ENCODE data around the gene EZR.

DNA sequence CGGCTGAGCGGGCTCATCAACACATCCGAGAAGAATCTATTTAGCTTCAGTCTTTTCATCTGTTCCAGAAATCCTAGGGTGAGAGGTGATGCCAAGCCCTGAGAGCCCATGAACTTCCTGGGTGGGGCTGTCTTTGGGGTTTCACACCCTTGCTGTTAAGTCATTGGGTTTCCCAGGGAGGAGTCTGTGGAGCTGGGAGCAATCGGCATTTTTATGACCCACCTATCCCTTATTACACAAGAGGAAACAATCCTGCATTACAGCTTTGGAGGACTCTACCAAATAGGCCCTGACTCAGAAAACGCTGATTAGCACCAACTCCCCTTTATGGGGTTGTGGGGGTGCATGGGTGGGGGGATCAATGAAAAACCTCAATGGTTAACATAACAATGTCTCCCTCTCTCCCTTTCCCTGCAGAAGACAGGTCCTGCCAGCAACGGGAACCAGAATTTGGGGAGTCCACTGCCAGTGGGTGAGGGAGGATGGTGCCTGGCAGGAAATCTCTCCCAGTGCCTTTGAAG is 46.3 kb downstream of the EZR start:
- TF ChIP-seq CTCF (IDR thresholded peaks at IDR 0.05) = no peak
- TF ChIP-seq POLR2A (IDR thresholded peaks at IDR 0.05) = no peak
- no peak for TF ChIP-seq POLR2AphosphoS5 (IDR thresholded peaks at IDR 0.05)

Measured in breast epithelium (tissue), 3 donors.